HG02623 (cell line): Measurements from ENCODE around the gene DQX1.
"Not testable (repeated sequence)": the region's sequence is repeated elsewhere in the genome, so short reads cannot be mapped to it uniquely, and the experiment has no call there.

Experiments used
- ATAC-seq: cut with Tn5 transposase; IDR thresholded peaks from one replicate; pipeline ENCODE4 v1.9.1; 2021; ENCODE audit warnings: moderate library complexity; ENCODE audit not compliant: unreplicated experiment

DQX1 gene

DNA sequence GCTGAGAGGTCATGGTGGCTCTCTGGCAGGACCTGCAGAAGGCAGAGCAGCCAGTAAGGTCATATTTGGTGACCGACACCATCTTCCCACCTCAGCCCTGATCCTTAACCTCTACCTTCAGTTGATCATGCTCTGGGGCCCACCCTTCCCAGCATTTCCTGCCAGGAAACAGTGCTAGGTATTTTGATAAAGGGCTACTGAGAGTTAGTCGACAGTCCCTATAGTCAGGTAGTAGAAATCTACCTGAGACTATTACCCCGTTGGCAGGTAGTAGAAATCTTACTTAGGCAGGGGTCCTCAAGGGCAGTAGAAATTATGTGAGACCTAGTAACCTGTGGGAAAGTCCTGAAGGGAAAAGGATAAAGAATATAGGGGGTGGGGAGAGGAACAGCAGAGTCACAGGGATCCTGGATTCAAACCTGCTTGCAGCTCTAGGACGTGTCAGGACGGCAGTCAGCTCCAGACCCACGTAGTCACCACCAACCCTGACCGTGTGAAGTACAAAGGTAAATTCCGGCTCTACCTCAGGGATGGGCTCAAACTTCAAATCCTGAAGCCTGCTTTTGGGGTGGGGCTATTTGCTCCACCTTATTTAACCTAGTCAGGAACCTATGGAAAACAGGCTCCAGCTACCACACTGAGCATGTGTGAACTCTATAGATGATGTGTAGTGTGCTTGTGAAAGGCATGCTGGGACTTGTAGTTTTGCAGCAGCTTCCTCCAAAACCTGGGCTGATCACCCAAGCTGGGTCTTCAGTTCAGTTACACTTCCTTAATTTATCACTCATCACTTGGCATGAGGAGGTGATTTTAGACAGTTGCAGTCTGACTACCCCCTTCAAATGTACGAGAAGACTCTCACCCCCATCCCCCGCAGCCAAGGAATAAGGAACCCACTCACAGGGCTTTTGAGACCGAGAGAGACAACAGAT is at the start of gene DQX1:
Gene DQX1, minus strand, starts transcription at position 515 of the 932 bp plus-strand sequence. Its CDS starts 502 bp downstream, at position 13.
- no peak for ATAC-seq

DNA sequence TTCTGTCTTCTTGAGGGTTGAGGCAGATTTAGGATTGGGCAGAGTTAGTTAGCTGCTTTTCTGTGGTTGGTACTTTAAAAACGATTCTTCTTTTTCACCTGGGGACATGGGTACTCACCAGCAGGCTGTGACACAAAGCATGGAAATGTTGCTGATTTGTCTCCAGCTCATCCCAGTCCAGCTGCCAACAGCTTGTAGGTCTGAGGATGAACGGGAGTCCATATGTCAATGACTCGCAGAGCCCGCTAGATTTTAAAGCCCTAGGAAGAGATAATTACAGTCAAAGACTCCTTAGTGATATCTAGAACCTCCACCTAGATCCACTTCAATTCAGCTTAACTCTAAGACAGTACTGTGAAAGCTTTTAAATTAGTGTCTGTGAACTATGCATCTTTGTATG is 49.3 kb upstream of the DQX1 start:
- ATAC-seq = no peak

GRCh38 chr2:74573747-74574562 is 47.9 kb upstream of the DQX1 start:
- no peak for ATAC-seq

DNA sequence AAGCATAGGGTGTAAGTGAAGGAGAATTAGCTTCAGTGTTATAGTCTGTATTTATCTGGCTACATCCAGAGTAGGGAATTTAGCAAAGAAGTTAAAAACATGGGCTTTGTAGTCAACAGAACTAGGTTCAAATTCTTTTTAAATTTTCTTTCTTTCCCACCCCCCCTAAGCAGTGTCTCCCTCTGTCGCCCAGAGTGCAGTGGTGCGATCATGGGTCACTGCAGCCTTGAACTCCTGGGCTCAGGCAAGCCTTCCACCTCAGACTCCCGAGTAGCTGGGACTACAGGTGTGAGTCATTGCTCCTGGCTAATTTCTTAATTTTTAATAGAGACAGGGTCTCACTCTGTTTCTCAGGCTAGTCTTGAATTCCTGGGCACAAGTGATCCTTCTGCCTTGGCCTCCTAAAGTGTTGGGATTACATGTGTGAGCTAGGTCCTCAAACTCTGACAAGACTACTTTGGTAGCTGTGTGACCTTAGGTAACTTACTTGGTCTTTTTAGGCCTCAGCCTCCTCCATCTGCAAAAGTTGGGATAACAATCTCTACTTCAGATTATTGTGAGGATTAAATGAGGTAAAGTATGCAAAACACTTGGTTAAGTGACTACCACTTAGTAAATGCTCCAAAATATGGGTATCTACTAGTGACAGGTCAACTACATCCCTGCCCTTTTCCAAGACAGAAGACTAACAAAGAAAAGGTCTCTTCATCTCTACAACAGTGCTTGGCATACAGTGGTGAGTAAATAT is 46.3 kb upstream of the DQX1 start:
- ATAC-seq = no peak

DNA sequence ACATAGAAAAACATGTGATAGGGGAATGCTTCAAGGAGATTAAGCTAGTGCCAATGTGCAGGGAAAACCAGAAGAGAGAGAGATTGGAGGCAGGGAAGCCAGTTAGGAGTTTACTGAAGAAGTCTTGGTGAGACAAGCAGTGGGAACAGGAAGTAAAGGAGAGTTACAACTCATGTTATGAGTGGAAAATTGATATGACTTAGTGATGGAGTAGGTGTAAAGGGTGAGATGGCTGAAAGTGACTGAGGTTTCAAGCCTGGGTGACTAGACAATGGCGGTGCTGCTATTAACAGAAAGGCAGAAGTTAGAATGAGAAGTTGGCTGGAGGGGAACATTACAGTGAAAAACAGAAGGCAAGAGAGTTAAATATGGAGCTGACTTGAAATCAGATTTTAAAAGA is 45.0 kb upstream of the DQX1 start:
- peak; percentile 60 for ATAC-seq

DNA sequence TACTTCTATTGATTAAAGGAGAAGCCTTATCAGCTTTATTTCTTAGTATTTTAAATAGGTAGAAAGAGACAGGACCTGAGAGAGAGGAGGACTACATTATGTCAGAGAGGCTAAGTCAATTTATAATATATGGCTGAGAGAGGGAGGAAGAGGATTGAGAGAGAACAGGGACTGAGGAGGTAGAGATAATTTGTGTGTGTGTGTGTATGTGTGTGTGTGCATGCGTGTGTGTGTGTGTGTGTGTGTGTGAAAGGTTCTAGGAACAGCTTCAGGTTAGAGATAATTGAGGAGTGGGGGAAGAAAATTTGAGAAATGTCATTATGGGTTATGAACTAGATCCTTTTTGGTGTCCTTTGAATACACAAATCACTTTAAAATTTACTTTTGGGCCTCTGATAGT is 43.7 kb upstream of the DQX1 start:
- no peak for ATAC-seq

DNA sequence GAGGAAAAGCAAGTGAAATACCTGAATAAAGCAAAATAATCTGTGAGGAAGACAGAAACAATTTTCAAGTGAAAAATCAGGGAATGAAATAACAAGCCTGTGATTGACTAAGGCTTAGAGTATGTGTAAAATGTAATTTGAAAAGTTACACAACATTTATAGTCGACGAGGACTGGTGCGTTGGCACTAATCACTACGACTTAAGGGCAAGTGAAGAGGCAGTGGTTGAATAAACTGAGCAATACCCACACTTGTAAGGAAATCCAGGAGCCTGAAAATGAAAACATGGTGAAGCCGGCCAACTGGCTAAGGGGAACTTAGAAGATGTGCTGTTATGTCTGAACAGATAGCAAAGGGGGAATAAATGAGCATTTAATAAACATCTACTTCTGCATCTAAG is 41.9 kb upstream of the DQX1 start:
- no peak for ATAC-seq

DNA sequence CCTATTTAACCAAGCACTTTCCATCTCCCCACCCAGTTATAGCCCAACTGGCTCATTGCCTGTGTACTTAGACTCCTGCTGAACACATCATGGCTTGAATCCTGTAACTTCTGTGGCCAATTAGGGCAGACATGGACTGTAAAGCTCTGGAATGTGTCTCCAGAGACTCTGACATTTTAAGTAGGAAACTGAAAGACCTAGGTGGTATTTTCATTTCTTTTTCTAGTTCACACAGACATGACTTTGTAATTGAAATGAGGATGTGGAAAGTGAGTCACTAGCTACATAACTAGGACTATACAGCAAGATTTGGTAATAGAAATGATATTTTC is 40.7 kb upstream of the DQX1 start:
- ATAC-seq = no peak

GRCh38 chr2:74566076-74566753 is 40.2 kb upstream of the DQX1 start:
- no peak for ATAC-seq

DNA sequence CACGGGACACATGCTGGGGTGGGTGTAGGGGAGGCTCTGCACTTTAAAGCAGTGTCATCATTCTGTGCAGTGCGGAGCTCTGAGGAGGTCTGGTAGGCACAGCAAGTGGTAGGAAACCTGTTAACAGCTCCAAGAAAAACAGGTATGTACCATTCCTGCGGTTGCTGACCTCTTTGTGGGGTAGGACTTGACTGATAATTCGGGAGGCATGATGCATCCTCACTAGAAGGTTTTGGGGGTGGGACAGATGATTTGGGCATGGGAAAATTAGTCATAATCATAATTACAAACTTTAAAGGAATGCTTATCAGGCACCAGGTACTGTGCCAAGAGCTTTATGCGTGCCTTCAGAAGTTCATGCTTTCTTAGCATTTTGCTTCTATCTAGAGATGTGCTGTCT is 38.2 kb upstream of the DQX1 start:
- no peak for ATAC-seq

GRCh38 chr2:74562126-74562775 is 36.2 kb upstream of the DQX1 start:
- ATAC-seq = no peak

DNA sequence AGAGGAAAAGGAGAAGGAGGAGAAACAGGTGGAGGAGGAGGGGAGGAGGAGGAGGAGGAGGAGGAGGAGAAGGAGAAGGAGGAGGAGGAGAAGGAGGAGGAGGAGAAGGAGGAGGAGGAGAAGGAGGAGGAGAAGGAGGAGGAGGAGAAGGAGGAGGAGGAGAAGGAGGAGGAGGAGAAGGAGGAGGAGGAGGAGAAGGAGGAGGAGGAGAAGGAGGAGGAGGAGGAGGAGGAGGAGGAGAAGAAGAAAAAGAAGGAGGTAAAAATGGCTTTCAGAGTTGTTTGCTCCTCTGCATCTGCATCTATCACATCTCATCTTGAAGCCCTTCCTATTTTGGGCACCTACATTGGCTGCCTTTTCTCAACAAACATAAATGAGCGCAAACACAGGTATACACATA is 35.0 kb upstream of the DQX1 start:
- ATAC-seq = not testable (repeated sequence)

DNA sequence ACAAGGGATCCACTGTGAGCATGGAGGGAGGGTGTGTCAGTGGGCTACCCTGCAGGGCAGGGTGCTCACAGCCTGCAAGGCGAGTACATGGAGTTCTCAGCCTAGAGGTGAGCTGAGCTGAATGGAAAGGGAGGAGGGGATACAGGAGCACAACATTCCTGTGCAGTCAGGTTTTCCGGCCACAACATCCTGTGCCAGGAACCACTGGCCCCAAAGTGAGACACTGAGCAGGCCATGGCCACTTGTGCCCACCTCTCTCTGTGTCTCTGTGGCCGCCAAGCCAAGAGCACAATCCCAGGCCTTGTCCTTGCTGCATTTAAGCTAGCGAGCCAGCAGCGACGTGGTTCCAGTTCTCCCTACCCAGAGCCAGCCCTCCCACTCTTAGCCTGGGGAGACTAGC is 34.6 kb upstream of the DQX1 start:
- ATAC-seq = no peak

DNA sequence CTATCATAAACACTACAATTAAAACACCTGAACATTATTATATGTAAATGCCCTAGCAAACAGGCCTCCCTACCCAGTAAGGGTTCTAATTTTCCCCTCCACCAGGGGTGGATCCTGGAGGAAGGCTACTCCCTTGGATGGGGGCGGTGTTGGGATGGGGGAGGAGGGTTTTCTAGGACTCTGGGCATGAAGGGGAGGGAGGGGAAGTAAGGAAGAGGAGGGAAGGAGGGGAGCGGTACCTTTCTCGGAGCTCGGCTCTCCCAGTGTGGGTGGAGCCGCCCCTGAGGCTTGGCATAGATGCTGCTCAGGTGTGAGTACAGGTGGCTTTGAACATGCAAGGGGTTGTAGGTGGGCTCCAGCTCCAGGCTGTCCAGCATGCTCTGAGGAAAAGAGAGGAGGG is 33.9 kb upstream of the DQX1 start:
- no peak for ATAC-seq

DNA sequence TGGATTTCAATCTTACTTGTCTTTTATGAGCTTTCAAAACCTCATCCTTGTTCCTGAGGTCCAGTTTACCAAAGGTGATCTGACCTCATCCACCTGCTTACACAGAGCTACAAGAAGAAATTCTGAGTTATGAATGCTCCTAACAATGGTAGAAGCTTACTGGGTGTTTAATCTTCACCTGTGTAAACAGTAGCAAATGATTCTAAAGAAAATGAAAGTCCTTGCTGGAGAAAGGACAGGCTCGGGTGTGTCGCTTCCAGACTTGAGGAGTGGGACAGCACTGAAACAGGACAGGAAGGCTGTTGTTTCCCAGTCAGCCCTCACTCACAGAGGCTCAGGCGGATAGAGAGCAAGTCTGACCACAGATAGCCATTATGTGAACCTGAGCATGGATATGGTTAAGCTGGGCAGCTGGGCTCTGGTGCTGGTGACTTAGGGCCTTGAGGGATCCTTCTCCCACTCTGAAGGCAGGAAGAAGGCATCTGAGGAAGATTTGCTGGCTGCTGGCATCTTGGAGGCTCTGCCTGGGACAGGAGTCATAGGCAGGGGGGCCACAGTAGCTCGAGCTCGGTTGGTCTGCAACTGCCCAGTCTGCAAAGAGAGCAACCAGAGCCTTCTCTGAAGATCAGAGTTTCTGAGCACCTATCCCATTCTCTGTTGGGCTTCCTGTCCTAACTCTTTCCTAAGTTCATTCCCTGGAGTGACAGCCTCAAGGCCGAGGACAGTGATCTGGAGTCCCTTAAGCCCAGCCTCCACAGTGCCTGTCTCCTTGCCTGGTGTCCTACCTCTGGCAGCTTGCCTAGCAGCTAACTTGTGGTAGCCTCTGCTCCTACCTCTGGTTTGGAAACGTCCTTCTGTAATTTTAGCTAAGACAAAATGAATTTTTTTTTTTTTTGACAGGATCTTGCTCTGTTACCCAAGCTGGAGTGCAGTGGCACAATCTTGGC is 32.5 kb upstream of the DQX1 start:
- no peak for ATAC-seq

DNA sequence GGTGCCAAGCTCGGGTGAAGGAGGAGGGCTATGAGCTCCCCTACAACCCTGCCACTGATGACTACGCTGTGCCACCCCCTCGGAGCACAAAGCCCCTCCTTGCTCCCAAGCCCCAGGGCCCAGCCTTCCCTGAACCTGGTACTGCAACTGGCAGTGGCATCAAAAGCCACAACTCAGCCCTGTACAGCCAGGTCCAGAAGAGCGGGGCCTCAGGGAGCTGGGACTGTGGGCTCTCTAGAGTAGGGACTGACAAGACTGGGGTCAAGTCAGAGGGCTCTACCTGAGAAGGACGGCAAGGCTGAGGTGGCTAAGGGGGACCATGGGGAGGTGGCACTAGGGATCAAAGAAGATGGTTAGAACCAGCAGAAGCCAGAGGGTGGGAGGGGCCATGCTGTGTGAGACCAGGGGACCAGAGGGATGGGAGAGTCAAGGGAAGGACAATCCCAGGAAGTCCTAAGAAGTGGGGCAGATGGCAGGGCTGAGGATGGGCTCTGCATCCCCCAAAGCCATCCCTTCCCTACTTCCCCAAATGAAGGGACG is 30.9 kb upstream of the DQX1 start:
- ATAC-seq = no peak

- ATAC-seq = no peak
Measured at GRCh38 chr2:74556159-74556558, 30.1 kb upstream of the DQX1 start.

DNA sequence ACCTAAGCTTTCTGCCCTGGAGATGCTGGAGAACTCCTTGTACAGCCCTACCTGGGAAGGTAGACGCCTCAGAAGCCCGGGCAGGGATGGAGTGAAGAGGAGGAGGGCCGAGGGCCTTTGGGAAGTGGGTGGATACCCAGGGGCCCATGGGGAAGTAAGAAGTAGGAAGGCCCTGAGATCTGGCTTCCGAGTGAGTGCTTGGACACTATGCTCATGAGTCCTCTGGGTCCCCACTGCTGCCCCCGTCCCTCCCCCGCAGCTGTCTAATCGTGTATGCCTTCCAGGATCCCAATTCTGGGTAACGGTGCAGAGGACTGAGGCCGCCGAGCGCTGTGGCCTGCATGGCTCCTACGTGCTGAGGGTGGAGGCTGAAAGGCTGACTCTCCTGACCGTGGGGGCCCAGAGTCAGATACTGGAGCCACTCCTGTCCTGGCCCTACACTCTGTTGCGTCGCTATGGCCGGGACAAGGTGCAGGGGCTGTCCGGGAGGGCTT is 29.6 kb upstream of the DQX1 start:
- no peak for ATAC-seq
